Mammary epithelial cell (primary cell): Measurements from ENCODE around the gene RASAL3.

ENCODE experiments used
- EZH2 ChIP-seq: IDR thresholded peaks from 2 replicates; pipeline ENCODE4 v1.6.1; 2012; ENCODE audit warnings: low read length, inconsistent platforms, borderline replicate concordance
- TF ChIP-seq, protein P1 (sequence below), 2 donors: IDR thresholded peaks in 1 of 2; conservative IDR thresholded peaks in 1 of 2; 2 replicates each; pipeline ENCODE4 v1.5.1; 2011 to 2012; ENCODE audit warnings: inconsistent platforms in 2 of 2, low read length in 2 of 2, mild to moderate bottlenecking in 2 of 2, control low read depth in 1 of 2, low read depth in 1 of 2; ENCODE audit not compliant: insufficient read depth in 1 of 2; ENCODE audit errors: extremely low read depth in 1 of 2

DNA sequence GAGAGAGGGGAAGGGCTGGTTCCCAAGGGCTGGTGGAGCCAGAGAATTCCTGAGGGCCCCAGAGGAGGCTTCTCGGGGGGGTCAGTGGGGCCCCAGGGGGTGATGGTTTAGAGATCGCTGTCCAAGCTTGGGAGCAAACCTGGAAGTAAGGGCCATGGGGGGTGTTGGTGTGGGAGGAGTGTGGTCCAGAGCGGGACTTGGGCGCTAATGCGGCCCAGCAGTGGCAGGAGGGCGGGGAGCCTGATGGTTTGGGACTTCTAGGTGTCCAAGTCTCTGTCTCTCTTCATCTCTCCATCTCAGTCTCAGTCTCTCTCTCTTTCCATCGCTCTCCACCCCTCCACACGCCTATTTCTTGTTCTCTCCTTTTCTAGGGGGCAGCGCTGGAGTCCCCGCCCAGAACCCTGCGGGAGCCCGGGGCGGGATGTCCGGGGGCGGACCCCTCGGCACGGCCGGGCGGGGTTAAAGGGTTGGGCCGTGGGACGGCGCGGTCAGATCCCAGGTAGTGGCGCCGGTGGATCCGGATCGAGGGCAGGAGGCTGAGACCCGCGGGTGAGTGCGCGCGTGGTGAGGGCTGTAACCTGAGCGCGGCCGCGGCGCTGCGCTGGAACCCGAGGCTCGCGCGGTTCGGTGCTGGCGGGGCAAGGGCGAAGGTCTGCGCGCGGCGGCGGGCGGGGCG, 43.8 kb upstream of the RASAL3 start, which contains the start of gene CYP4F22:
- TF ChIP-seq, protein P1, sequence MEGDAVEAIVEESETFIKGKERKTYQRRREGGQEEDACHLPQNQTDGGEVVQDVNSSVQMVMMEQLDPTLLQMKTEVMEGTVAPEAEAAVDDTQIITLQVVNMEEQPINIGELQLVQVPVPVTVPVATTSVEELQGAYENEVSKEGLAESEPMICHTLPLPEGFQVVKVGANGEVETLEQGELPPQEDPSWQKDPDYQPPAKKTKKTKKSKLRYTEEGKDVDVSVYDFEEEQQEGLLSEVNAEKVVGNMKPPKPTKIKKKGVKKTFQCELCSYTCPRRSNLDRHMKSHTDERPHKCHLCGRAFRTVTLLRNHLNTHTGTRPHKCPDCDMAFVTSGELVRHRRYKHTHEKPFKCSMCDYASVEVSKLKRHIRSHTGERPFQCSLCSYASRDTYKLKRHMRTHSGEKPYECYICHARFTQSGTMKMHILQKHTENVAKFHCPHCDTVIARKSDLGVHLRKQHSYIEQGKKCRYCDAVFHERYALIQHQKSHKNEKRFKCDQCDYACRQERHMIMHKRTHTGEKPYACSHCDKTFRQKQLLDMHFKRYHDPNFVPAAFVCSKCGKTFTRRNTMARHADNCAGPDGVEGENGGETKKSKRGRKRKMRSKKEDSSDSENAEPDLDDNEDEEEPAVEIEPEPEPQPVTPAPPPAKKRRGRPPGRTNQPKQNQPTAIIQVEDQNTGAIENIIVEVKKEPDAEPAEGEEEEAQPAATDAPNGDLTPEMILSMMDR (conservative IDR thresholded peaks at IDR 0.05 in 1 of 2, IDR thresholded peaks at IDR 0.05 in 1 of 2; ENCODE audit: extremely low read depth in 1 of 2, insufficient read depth in 1 of 2, low read depth in 1 of 2, low read length in 2 of 2) = no peak
- TF ChIP-seq EZH2 = peak; percentile 41
